Vagina (tissue), 2 donors: ENCODE measurements around the gene WDR62. TPM values are rescaled to one million over a fixed set of nuclear protein-coding genes. Genes with fewer than 3 reads are reported as not detected.

Source experiments
- DNase-seq, 2 donors: peaks; one replicate each; pipeline ENCODE4 v3.0.0-alpha.2; 2017; ENCODE audit errors: extremely low spot score in 2 of 2
- H3K27ac ChIP-seq: fragments of 200-600 bp; sonication (generic); one replicate; pipeline ENCODE4 v1.5.1; 2019
- H3K27me3 ChIP-seq: fragments of 200-600 bp; sonication (generic); one replicate; pipeline ENCODE4 v1.5.1; 2019
- H3K36me3 ChIP-seq, 2 donors: fragments of 200-600 bp; sonication (generic); one replicate each; pipeline ENCODE4 v1.5.1; 2017 to 2019
- H3K4me1 ChIP-seq: fragments of 200-600 bp; sonication (generic); one replicate; pipeline ENCODE4 v1.5.1; 2019
- H3K4me3 ChIP-seq, 2 donors: fragments of 200-600 bp; sonication (generic); 1 replicate in 1 of 2; 2 replicates in 1 of 2; pipeline ENCODE4 v1.5.1; 2016 to 2019
- H3K9me3 ChIP-seq: fragments of 200-600 bp; sonication (generic); one replicate; pipeline ENCODE4 v1.5.1; 2019
- POLR2A ChIP-seq, 2 donors: fragments of 450-650 bp; IDR thresholded peaks; one replicate each; pipeline ENCODE4 v1.6.1; 2017; ENCODE audit warnings: antibody characterized with exemption in 2 of 2, mild to moderate bottlenecking in 2 of 2, moderate library complexity in 2 of 2
- POLR2AphosphoS5 ChIP-seq, 2 donors: sonication (generic); formaldehyde crosslinking; IDR thresholded peaks; one replicate each; pipeline ENCODE4 v1.9.0; 2017; ENCODE audit warnings: antibody characterized with exemption in 2 of 2, mild to moderate bottlenecking in 2 of 2, low read depth in 1 of 2; ENCODE audit not compliant: insufficient read depth in 1 of 2
- intact Hi-C: fragments of 100-400 bp; cut with DNase I; formaldehyde crosslinking; loops from one replicate; pipeline ENCODE4 v1.15.1; 2023
- total RNA-seq: library from RNA; depleted of rRNA; stranded (reverse); fragments of >200 nt; gene quantifications from one replicate; pipeline ENCODE4 v1.2.3, GENCODE V29; 2016
- TF ChIP-seq, protein P1 (sequence below), 3 experiments: fragments of 450-650 bp in 2 of 3; fragments of 200-600 bp in 1 of 3; sonication (generic) in 1 of 3; IDR thresholded peaks; one replicate each; pipeline ENCODE4 v1.5.1; 2017 to 2019; ENCODE audit warnings: antibody characterized with exemption in 3 of 3, mild to moderate bottlenecking in 2 of 3, moderate library complexity in 2 of 3

The WDR62 gene
- total RNA-seq, 1 donor from 2014 or later, result 2.5 TPM

DNA sequence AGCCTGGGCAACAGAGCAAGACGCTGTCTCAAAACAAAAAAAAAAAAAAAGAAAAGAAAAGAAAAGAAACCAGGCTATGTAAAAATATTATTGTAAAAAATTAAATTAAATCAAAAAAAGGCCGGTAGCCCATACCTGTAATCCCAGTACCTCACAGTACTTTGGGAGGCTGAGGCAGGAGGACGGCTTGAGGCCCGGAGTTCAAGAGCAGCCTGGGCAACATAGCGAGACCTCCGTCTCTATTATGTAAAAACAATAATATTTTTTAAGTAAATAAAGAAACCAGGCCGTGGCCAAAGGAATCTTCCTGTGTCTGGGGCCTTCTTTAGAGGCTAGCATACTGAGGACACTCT is 84.4 kb downstream of the WDR62 start:
- no peak for DNase-seq
- intact Hi-C loops, result no loop called here
- no peak for TF ChIP-seq POLR2A (IDR thresholded peaks at IDR 0.05)
- TF ChIP-seq POLR2AphosphoS5 (IDR thresholded peaks at IDR 0.05; ENCODE audit: insufficient read depth in 1 of 2, low read depth in 1 of 2), result no peak
- TF ChIP-seq, protein P1, sequence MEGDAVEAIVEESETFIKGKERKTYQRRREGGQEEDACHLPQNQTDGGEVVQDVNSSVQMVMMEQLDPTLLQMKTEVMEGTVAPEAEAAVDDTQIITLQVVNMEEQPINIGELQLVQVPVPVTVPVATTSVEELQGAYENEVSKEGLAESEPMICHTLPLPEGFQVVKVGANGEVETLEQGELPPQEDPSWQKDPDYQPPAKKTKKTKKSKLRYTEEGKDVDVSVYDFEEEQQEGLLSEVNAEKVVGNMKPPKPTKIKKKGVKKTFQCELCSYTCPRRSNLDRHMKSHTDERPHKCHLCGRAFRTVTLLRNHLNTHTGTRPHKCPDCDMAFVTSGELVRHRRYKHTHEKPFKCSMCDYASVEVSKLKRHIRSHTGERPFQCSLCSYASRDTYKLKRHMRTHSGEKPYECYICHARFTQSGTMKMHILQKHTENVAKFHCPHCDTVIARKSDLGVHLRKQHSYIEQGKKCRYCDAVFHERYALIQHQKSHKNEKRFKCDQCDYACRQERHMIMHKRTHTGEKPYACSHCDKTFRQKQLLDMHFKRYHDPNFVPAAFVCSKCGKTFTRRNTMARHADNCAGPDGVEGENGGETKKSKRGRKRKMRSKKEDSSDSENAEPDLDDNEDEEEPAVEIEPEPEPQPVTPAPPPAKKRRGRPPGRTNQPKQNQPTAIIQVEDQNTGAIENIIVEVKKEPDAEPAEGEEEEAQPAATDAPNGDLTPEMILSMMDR (IDR thresholded peaks at IDR 0.05), result no peak
- Histone ChIP-seq H3K4me3 (peak overlapping the region; percentile 82 to 88), H3K27me3 (no peaks in the 10 kb centered on the region), H3K27ac (peak overlapping the region; percentile 98), H3K36me3 (peaks cover 0 to 15% of the 10 kb centered on the region in 2 donors), H3K4me1 (peaks cover 34% of the 10 kb centered on the region), H3K9me3 (no peaks in the 10 kb centered on the region)

DNA sequence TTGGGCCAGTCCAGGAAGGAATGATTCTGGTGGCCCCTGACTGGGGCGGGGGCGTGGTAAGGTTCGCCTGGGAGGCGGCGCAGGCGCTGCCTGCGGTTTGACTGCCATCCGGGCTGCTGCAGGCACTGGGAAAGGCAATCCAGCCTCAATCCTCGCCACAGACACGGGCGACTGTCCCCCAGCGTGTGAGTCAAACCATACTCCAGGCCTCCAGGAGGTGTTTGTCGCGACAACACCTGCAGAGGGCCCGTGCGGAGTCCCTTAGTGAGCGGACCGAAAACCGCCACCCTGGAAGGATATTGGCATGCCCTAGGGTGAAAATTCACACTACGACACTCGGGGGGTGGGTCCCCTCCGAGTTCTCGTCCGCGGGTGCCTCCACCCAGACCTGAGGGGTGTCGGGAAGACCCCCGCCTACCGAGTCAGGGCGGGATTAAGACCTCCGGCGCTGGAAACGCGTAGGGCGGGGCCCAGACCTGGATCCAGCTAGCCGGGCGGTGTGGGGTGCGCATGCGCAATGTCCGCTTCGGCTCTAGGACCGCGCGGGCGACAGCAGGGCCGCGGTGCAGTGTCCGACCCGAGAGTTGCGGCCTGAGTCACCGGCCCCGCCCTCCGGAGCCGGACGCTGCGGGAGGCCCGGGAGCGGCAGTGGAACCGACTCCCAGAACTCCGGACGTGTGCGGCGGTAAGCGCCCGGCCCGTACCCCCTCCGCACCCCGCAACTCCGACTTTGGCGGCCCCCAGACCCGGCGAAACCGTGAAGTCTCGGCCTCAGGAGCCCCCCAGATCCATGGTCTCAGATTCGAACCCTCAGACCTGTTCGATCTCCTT is 85.0 kb downstream of the WDR62 start, which contains the start of gene CAPNS1:
Gene CAPNS1 (plus strand): TSS at position 594 of the 831 bp plus-strand sequence. CDS start 946 bp downstream, outside the sequence.
- Histone ChIP-seq H3K27me3 (no peaks in the 10 kb centered on the region), H3K4me3 (peak within 1 kb of the TSS; percentile 82 to 88), H3K27ac (peak within 1 kb of the TSS; percentile 98), H3K36me3 (peaks cover 0 to 21% of the 10 kb centered on the region in 2 donors), H3K9me3 (no peaks in the 10 kb centered on the region), H3K4me1 (peaks cover 34% of the 10 kb centered on the region)
- TF ChIP-seq POLR2AphosphoS5 (IDR thresholded peaks at IDR 0.05; ENCODE audit: insufficient read depth in 1 of 2, low read depth in 1 of 2) (peak; percentile 91 to 98), POLR2A (IDR thresholded peaks at IDR 0.05) (peak; percentile 60 to 96)
- TF ChIP-seq, protein P1 (IDR thresholded peaks at IDR 0.05), result peak in 1 of 3 experiments; percentile 18
- DNase-seq, result peak in 1 of 2 donors; percentile 94
- intact Hi-C loops, result loop anchor here (10.0 kb wide), 1 partner anchor 1465 kb away; the partner anchor contains the start of genes SCGB2B2 and ZNF302

DNA sequence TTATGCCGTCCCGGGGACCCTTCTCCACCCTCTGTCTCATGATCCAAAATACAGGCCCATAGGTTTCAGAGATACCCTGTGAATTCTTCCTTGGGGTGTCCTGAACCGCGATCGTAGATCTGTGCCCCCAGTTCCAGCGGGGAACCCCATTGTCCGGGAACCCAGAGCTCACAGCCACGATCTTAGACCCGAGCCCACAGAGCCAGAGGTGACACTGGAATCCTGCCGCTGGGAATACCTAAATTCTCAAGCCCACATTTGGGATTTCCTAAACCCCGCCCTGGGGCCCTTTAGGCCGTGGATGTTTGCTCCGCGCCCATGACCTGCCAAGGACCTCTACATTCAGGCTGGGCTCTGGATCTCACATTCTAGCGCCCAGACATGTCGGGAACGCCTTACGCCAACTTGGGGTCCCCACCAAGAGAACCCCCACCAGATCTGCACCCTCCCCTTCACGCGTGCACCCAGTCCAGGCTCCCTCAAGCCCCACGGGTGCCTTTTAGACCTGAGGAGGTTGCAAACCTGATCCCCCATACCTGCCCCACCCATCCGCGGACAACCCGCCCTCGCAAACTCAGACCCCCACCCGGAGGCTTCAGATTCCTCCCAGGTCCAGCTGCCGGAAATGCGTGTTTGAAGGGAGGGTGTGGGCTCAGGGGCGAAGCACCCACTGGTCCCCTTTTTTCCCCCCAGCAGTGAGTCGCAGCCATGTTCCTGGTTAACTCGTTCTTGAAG is 85.8 kb downstream of the WDR62 start:
- intact Hi-C loops, result loop anchor here (10.0 kb wide), 1 partner anchor 1466 kb away; the partner anchor contains the start of genes SCGB2B2 and ZNF302
- TF ChIP-seq, protein P1 (IDR thresholded peaks at IDR 0.05), result no peak
- peak in 1 of 2 donors; percentile 12 for TF ChIP-seq POLR2AphosphoS5 (IDR thresholded peaks at IDR 0.05; ENCODE audit: insufficient read depth in 1 of 2, low read depth in 1 of 2)
- H3K9me3 ChIP-seq, result no peaks in the 10 kb centered on the region
- DNase-seq, result no peak
- H3K4me1 ChIP-seq, result peaks cover 34% of the 10 kb centered on the region
- H3K27me3 ChIP-seq, result no peaks in the 10 kb centered on the region
- peaks cover 0 to 28% of the 10 kb centered on the region in 2 donors for H3K36me3 ChIP-seq
- H3K27ac ChIP-seq, result peak overlapping the region; percentile 98
- H3K4me3 ChIP-seq, result peak overlapping the region; percentile 82 to 88

DNA sequence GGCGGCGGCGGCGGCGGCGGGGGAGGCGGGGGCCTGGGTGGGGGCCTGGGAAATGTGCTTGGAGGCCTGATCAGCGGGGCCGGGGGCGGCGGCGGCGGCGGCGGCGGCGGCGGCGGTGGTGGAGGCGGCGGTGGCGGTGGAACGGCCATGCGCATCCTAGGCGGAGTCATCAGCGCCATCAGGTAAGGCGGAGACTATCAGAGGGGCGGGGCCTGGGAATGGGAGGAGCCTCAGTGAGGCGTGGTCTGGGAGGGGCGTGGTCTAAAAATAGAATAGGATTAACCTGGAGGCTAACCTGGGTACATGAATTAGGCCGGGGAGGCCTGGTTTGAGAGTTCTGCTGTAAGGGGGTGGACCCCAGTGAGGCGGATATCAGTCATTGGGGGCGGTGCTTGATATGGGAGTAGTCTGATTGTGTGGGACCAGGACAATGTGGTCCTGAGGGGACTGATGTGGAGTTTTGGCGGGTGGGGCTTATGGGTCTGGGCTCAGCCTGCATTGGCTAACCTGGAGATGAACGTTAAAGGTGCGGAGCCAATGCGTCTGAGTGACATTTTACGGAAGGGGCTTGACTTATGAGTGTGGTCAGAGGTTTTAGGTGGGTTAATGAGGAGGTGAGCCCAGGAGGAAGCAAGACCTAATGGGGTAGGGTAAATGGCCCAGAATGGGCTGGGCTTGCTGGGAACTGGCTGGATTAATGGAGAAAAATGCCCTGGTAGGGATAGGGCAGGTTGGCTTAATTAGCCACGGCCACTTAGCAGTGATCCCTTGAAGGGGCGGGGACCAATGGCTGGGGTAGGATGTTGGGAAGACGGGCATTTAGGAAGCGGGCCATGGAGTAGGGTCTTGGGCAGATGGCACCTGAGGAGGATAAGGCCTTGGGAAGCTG is 86.6 kb downstream of the WDR62 start:
- peaks cover 34% of the 10 kb centered on the region for H3K4me1 ChIP-seq
- DNase-seq, result peak in 1 of 2 donors; percentile 94
- H3K27ac ChIP-seq, result peak overlapping the region; percentile 98
- no peaks in the 10 kb centered on the region for H3K27me3 ChIP-seq
- intact Hi-C loops, result loop anchor here (10.0 kb wide), 1 partner anchor 1466 kb away; the partner anchor contains the start of genes SCGB2B2 and ZNF302
- H3K9me3 ChIP-seq, result no peaks in the 10 kb centered on the region
- H3K36me3 ChIP-seq, result peaks cover 0 to 36% of the 10 kb centered on the region in 2 donors
- TF ChIP-seq POLR2A (IDR thresholded peaks at IDR 0.05) (peak in 1 of 2 donors; percentile 73), POLR2AphosphoS5 (IDR thresholded peaks at IDR 0.05; ENCODE audit: insufficient read depth in 1 of 2, low read depth in 1 of 2) (peak in 1 of 2 donors; percentile 45)
- TF ChIP-seq, protein P1 (IDR thresholded peaks at IDR 0.05), result no peak
- peak overlapping the region; percentile 82 to 88 for H3K4me3 ChIP-seq
